ENCODE measurements around the gene ASXL3. TPM values are rescaled to one million over a fixed set of nuclear protein-coding genes. Genes with fewer than 3 reads are reported as not detected.

ASXL3 gene
- total RNA-seq, 1 experiment from 2014 or later: 0.11 TPM

GRCh38 chr18:33710269-33710668, 132.2 kb downstream of the ASXL3 start:
- no peak for DNase-seq (ENCODE audit: low spot score)
- no peaks in the 10 kb centered on the region for H3K9me3 ChIP-seq (ENCODE audit: low read depth, low read length, poor library complexity, severe bottlenecking)

GRCh38 chr18:33711514-33711913, 133.5 kb downstream of the ASXL3 start:
- ChIA-PET CTCF (no interaction called here), POLR2A (ENCODE audit: low non-redundant PET) (no interaction called here)
- TF ChIP-seq EZH2 (IDR thresholded peaks at IDR 0.05; ENCODE audit: borderline replicate concordance, low read depth, low read length, poor library complexity, severe bottlenecking) (no peak), CTCF (conservative IDR thresholded peaks at IDR 0.05; ENCODE audit: low read depth, low read length) (no peak)
- Histone ChIP-seq H3K27ac (ENCODE audit: low read depth, low read length, poor library complexity, severe bottlenecking) (no peak overlapping the region), H3K4me3 (ENCODE audit: low read depth, low read length, poor library complexity, severe bottlenecking) (no peak overlapping the region), H3K27me3 (replicated peaks; ENCODE audit: insufficient read depth, low read depth, low read length, poor library complexity) (no peaks in the 10 kb centered on the region), H3K4me1 (ENCODE audit: insufficient read depth, low read length, poor library complexity, severe bottlenecking) (no peaks in the 10 kb centered on the region), H3K9me3 (ENCODE audit: low read depth, low read length, poor library complexity, severe bottlenecking) (no peaks in the 10 kb centered on the region), H3K36me3 (ENCODE audit: insufficient read depth, low read length, poor library complexity, severe bottlenecking) (no peaks in the 10 kb centered on the region)
- BruUV-seq (replicated peaks): no TSS peak
- no peak for DNase-seq (ENCODE audit: low spot score)
- intact Hi-C loops (cut with micrococcal nuclease; ENCODE audit: unreplicated experiment): no loop called here

More at GRCh38 chr18:33710269-33710668, 132.2 kb downstream of the ASXL3 start:
- ChIA-PET CTCF (no interaction called here), POLR2A (ENCODE audit: low non-redundant PET) (no interaction called here)
- intact Hi-C loops (cut with micrococcal nuclease; ENCODE audit: unreplicated experiment): no loop called here
- TF ChIP-seq CTCF (conservative IDR thresholded peaks at IDR 0.05; ENCODE audit: low read depth, low read length) (no peak), EZH2 (IDR thresholded peaks at IDR 0.05; ENCODE audit: borderline replicate concordance, low read depth, low read length, poor library complexity, severe bottlenecking) (no peak)
- Histone ChIP-seq H3K4me1 (ENCODE audit: insufficient read depth, low read length, poor library complexity, severe bottlenecking) (no peaks in the 10 kb centered on the region), H3K27ac (ENCODE audit: low read depth, low read length, poor library complexity, severe bottlenecking) (no peak overlapping the region), H3K27me3 (replicated peaks; ENCODE audit: insufficient read depth, low read depth, low read length, poor library complexity) (no peaks in the 10 kb centered on the region), H3K4me3 (ENCODE audit: low read depth, low read length, poor library complexity, severe bottlenecking) (no peak overlapping the region), H3K36me3 (ENCODE audit: insufficient read depth, low read length, poor library complexity, severe bottlenecking) (no peaks in the 10 kb centered on the region)
- BruUV-seq (replicated peaks): no TSS peak

- H3K27me3 ChIP-seq (replicated peaks; ENCODE audit: insufficient read depth, low read depth, low read length, poor library complexity): no peaks in the 10 kb centered on the region
- DNase-seq (ENCODE audit: low spot score): no peak
- H3K4me1 ChIP-seq (ENCODE audit: insufficient read depth, low read length, poor library complexity, severe bottlenecking): no peaks in the 10 kb centered on the region
- H3K4me3 ChIP-seq (ENCODE audit: low read depth, low read length, poor library complexity, severe bottlenecking): no peak overlapping the region
- no peak for TF ChIP-seq EZH2 (IDR thresholded peaks at IDR 0.05; ENCODE audit: borderline replicate concordance, low read depth, low read length, poor library complexity, severe bottlenecking)
- TF ChIP-seq CTCF (conservative IDR thresholded peaks at IDR 0.05; ENCODE audit: low read depth, low read length): no peak
- H3K36me3 ChIP-seq (ENCODE audit: insufficient read depth, low read length, poor library complexity, severe bottlenecking): no peaks in the 10 kb centered on the region
- BruUV-seq (replicated peaks): no TSS peak
- no peak overlapping the region for H3K27ac ChIP-seq (ENCODE audit: low read depth, low read length, poor library complexity, severe bottlenecking)
- ChIA-PET POLR2A (ENCODE audit: low non-redundant PET) (no interaction called here), CTCF (no interaction called here)
- no peaks in the 10 kb centered on the region for H3K9me3 ChIP-seq (ENCODE audit: low read depth, low read length, poor library complexity, severe bottlenecking)
- intact Hi-C loops (cut with micrococcal nuclease; ENCODE audit: unreplicated experiment): no loop called here
These were observed 134.7 kb downstream of the ASXL3 start for GRCh38 chr18:33712719-33713118.
